Loucy (cell line): ENCODE results near the gene PPAN.

Experiments
- H2AFZ ChIP-seq: fragments of 200-600 bp; sonication (generic); 2 replicates; pipeline ENCODE4 v1.6.0; 2016; ENCODE audit warnings: antibody characterized with exemption, mild to moderate bottlenecking, low read length, moderate library complexity
- H3F3A ChIP-seq: fragments of 200-600 bp; 2 replicates; pipeline ENCODE4 v1.6.0; 2016; ENCODE audit warnings: antibody characterized with exemption, low read depth, mild to moderate bottlenecking
- H3K27me3 ChIP-seq: fragments of 200-600 bp; sonication (generic); 2 replicates; pipeline ENCODE4 v1.6.1; 2014; ENCODE audit warnings: low read length, mild to moderate bottlenecking; ENCODE audit not compliant: insufficient read depth, poor library complexity, severe bottlenecking
- H3K36me3 ChIP-seq: fragments of 200-600 bp; sonication (generic); 2 replicates; pipeline ENCODE4 v1.6.1; 2016; ENCODE audit warnings: low read length; ENCODE audit not compliant: insufficient read depth
- H3K4me1 ChIP-seq: fragments of 200-600 bp; sonication (generic); 2 replicates; pipeline ENCODE4 v1.5.1; 2014; ENCODE audit warnings: low read length, mild to moderate bottlenecking; ENCODE audit not compliant: insufficient read depth, poor library complexity, severe bottlenecking
- H3K4me2 ChIP-seq: fragments of 200-600 bp; sonication (generic); 2 replicates; pipeline ENCODE4 v1.6.0; 2014; ENCODE audit warnings: antibody characterized with exemption, low read length, low read depth, mild to moderate bottlenecking; ENCODE audit not compliant: poor library complexity, severe bottlenecking
- H3K4me3 ChIP-seq: fragments of 200-600 bp; sonication (generic); 2 replicates; pipeline ENCODE4 v1.5.1; 2014; ENCODE audit warnings: low read length, mild to moderate bottlenecking, mixed read lengths; ENCODE audit not compliant: poor library complexity, severe bottlenecking
- H3K79me2 ChIP-seq: fragments of 200-600 bp; sonication (generic); 2 replicates; pipeline ENCODE4 v1.6.1; 2014; ENCODE audit warnings: low read length; ENCODE audit not compliant: insufficient read depth
- H3K9ac ChIP-seq: fragments of 200-600 bp; sonication (generic); 2 replicates; pipeline ENCODE4 v1.6.0; 2014; ENCODE audit warnings: mild to moderate bottlenecking, low read depth, low read length, moderate library complexity; ENCODE audit not compliant: poor library complexity, severe bottlenecking
- H3K9me2 ChIP-seq: fragments of 200-600 bp; sonication (generic); replicated peaks from 2 replicates; pipeline ENCODE4 v1.6.1; 2016; ENCODE audit warnings: low read depth, low read length, mixed read lengths
- H3K9me3 ChIP-seq: fragments of 200-600 bp; sonication (generic); 2 replicates; pipeline ENCODE4 v1.6.1; 2014; ENCODE audit warnings: mild to moderate bottlenecking, antibody characterized with exemption, low read length, low read depth; ENCODE audit not compliant: insufficient read depth
- H4K20me1 ChIP-seq: fragments of 200-600 bp; sonication (generic); 2 replicates; pipeline ENCODE4 v1.6.0; 2014; ENCODE audit warnings: antibody characterized with exemption, low read length, mild to moderate bottlenecking; ENCODE audit not compliant: insufficient read depth, poor library complexity, severe bottlenecking
- CTCF ChIP-seq: fragments of 200-600 bp; sonication (generic); conservative IDR thresholded peaks from 2 replicates; pipeline ENCODE4 v1.5.1; 2014; ENCODE audit warnings: mild to moderate bottlenecking, antibody characterized with exemption, low read length
- EZH2phosphoT487 ChIP-seq: fragments of 200-600 bp; IDR thresholded peaks from 2 replicates; pipeline ENCODE4 v1.6.1; 2018; ENCODE audit warnings: antibody characterized with exemption, mild to moderate bottlenecking, moderate library complexity, borderline replicate concordance

The PPAN gene

GRCh38 chr19:10133596-10133995 is 27.4 kb downstream of the PPAN start:
- Histone ChIP-seq H4K20me1 (no peaks in the 10 kb centered on the region), H3F3A (no peaks in the 10 kb centered on the region), H3K79me2 (no peaks in the 10 kb centered on the region), H3K9me2 (no peaks in the 10 kb centered on the region), H3K36me3 (peaks cover 71% of the 10 kb centered on the region; the same call in 1 of the 2 replicates), H3K4me2 (no peak overlapping the region), H3K9me3 (no peaks in the 10 kb centered on the region), H3K27me3 (no peaks in the 10 kb centered on the region), H3K4me1 (no peaks in the 10 kb centered on the region), H3K9ac (no peak overlapping the region), H2AFZ (no peak overlapping the region), H3K4me3 (no peak overlapping the region)
- TF ChIP-seq EZH2phosphoT487: no peak
- TF ChIP-seq CTCF: no peak

GRCh38 chr19:10134040-10134439 is 27.9 kb downstream of the PPAN start:
- H3F3A ChIP-seq: no peaks in the 10 kb centered on the region
- no peaks in the 10 kb centered on the region for H3K9me2 ChIP-seq
- H3K27me3 ChIP-seq: no peaks in the 10 kb centered on the region
- no peak for TF ChIP-seq CTCF
- TF ChIP-seq EZH2phosphoT487: no peak
- H2AFZ ChIP-seq: no peak overlapping the region
- H3K4me3 ChIP-seq: no peak overlapping the region
- peaks cover 75% of the 10 kb centered on the region; the same call in 1 of the 2 replicates for H3K36me3 ChIP-seq
- no peaks in the 10 kb centered on the region for H4K20me1 ChIP-seq
- H3K9ac ChIP-seq: no peak overlapping the region
- no peaks in the 10 kb centered on the region for H3K9me3 ChIP-seq
- H3K4me2 ChIP-seq: no peak overlapping the region
- no peaks in the 10 kb centered on the region for H3K79me2 ChIP-seq
- H3K4me1 ChIP-seq: no peaks in the 10 kb centered on the region

- H4K20me1 ChIP-seq: no peaks in the 10 kb centered on the region
- TF ChIP-seq CTCF (no peak), EZH2phosphoT487 (no peak)
- no peaks in the 10 kb centered on the region for H3K4me1 ChIP-seq
- no peak overlapping the region for H3K4me2 ChIP-seq
- no peak overlapping the region for H3K4me3 ChIP-seq
- H3K9me3 ChIP-seq: no peaks in the 10 kb centered on the region
- H3K36me3 ChIP-seq: peaks cover 86% of the 10 kb centered on the region
- H3K9ac ChIP-seq: no peak overlapping the region
- H3K79me2 ChIP-seq: no peaks in the 10 kb centered on the region
- H3K9me2 ChIP-seq: no peaks in the 10 kb centered on the region
- H3F3A ChIP-seq: no peaks in the 10 kb centered on the region
- H2AFZ ChIP-seq: no peak overlapping the region
- no peaks in the 10 kb centered on the region for H3K27me3 ChIP-seq
Measured at GRCh38 chr19:10135551-10136334, 29.6 kb downstream of the PPAN start.
